SH-SY5Y (cell line): Measurements from ENCODE around the gene GABBR1.

ENCODE experiments used
- GATA2 ChIP-seq: IDR thresholded peaks from 2 replicates; pipeline ENCODE4 v1.6.1; 2011; ENCODE audit warnings: mild to moderate bottlenecking, low read depth, low read length
- GATA3 ChIP-seq: IDR thresholded peaks from 2 replicates; pipeline ENCODE4 v1.6.1; 2011; ENCODE audit warnings: low read depth, mild to moderate bottlenecking, low read length, moderate library complexity

GRCh38 chr6:29637247-29637646, 4.3 kb upstream of the GABBR1 start:
- no peak for TF ChIP-seq GATA2
- TF ChIP-seq GATA3: no peak
